Activated CD4-positive, alpha-beta T cell treated with anti-CD3 and anti-CD28 coated beads, Interleukin-2, amount 50 U/mL, for 16 hours (primary cell): ENCODE data around the gene C21orf58.
"Not testable (repeated sequence)": the region's sequence is repeated elsewhere in the genome, so short reads cannot be mapped to it uniquely, and the experiment has no call there.

Experiments used
- DNase-seq: peaks from one replicate; pipeline ENCODE4 v3.0.0-alpha.2; 2020

C21orf58 gene

GRCh38 chr21:46323227-46323709, 402 bp downstream of the C21orf58 start:
- peak; percentile 8 for DNase-seq

- DNase-seq = peak; percentile 23
Measured at GRCh38 chr21:46322351-46323226, 1.1 kb downstream of the C21orf58 start.

GRCh38 chr21:46320331-46320801, 3.3 kb downstream of the C21orf58 start:
- no peak for DNase-seq

GRCh38 chr21:46319186-46319585, 4.5 kb downstream of the C21orf58 start:
- DNase-seq = no peak

- DNase-seq = no peak
Measured at GRCh38 chr21:46318464-46318845, 5.2 kb downstream of the C21orf58 start.

- DNase-seq = no peak
Measured at GRCh38 chr21:46317710-46318463, 5.8 kb downstream of the C21orf58 start.

GRCh38 chr21:46316708-46317324, 6.9 kb downstream of the C21orf58 start:
- no peak for DNase-seq

- DNase-seq = no peak
Measured at GRCh38 chr21:46314441-46315020, 9.1 kb downstream of the C21orf58 start.

- no peak for DNase-seq
Measured at GRCh38 chr21:46312949-46313348, 10.7 kb downstream of the C21orf58 start.

- DNase-seq = no peak
Measured at GRCh38 chr21:46311568-46311967, 12.1 kb downstream of the C21orf58 start.

GRCh38 chr21:46310260-46310659, 13.4 kb downstream of the C21orf58 start:
- DNase-seq = not testable (repeated sequence)

GRCh38 chr21:46308431-46308830, 15.2 kb downstream of the C21orf58 start:
- DNase-seq = no peak

- DNase-seq = no peak
Measured at GRCh38 chr21:46307625-46308024, 16.0 kb downstream of the C21orf58 start.

GRCh38 chr21:46304955-46305354, 18.7 kb downstream of the C21orf58 start:
- DNase-seq = no peak

GRCh38 chr21:46304437-46304836, 19.2 kb downstream of the C21orf58 start:
- DNase-seq = no peak

GRCh38 chr21:46301759-46302158, 21.9 kb downstream of the C21orf58 start:
- no peak for DNase-seq

GRCh38 chr21:46299167-46299566, 24.5 kb downstream of the C21orf58 start:
- DNase-seq = no peak

- no peak for DNase-seq
Measured at GRCh38 chr21:46297338-46298271, 26.1 kb downstream of the C21orf58 start.

GRCh38 chr21:46295996-46296752, 27.5 kb downstream of the C21orf58 start:
- peak; percentile 89 for DNase-seq

GRCh38 chr21:46295177-46295770, 28.4 kb downstream of the C21orf58 start:
- no peak for DNase-seq
